H1 (cell line): Measurements from ENCODE around the gene GRM4. TPM values are rescaled to one million over a fixed set of nuclear protein-coding genes. Genes with fewer than 3 reads are reported as not detected.

Experiments used
- CHD7 ChIP-seq: fragments of 300-600 bp; sonication (generic); IDR thresholded peaks from 2 replicates; pipeline ENCODE4 v1.7.1; 2012; ENCODE audit warnings: low read length, moderate library complexity, mild to moderate bottlenecking, inconsistent platforms; ENCODE audit not compliant: insufficient replicate concordance
- CREB1 ChIP-seq: IDR thresholded peaks from 2 replicates; pipeline ENCODE4 v1.6.1; 2012; ENCODE audit warnings: inconsistent platforms
- GTF2F1 ChIP-seq: IDR thresholded peaks from 2 replicates; pipeline ENCODE4 v1.6.1; 2012; ENCODE audit warnings: low read depth, low read length, improper control_type of control experiment, borderline replicate concordance
- KDM4A ChIP-seq: IDR thresholded peaks from one replicate; pipeline ENCODE4 v1.7.1; 2012; ENCODE audit warnings: low read depth, mild to moderate bottlenecking, moderate library complexity, low read length, inconsistent platforms; ENCODE audit not compliant: severe bottlenecking
- POU5F1 ChIP-seq: IDR thresholded peaks from 2 replicates; pipeline ENCODE4 v1.6.1; 2011; ENCODE audit warnings: low read depth, mild to moderate bottlenecking, low read length, moderate library complexity
- RXRA ChIP-seq: IDR thresholded peaks from 2 replicates; pipeline ENCODE4 v1.6.1; 2011; ENCODE audit warnings: low read depth, mild to moderate bottlenecking, low read length, moderate library complexity; ENCODE audit not compliant: insufficient read depth
- SIN3A ChIP-seq, 2 experiments: IDR thresholded peaks in 1 of 2; conservative IDR thresholded peaks in 1 of 2; 2 replicates each; pipeline ENCODE4 v1.6.1; 2011 to 2012; ENCODE audit warnings: low read length in 2 of 2, improper control_type of control experiment in 1 of 2, low read depth in 1 of 2, mild to moderate bottlenecking in 1 of 2
- TAF1 ChIP-seq: IDR thresholded peaks from 2 replicates; pipeline ENCODE4 v1.6.1; 2011; ENCODE audit warnings: mild to moderate bottlenecking, low read depth, low read length
- TCF12 ChIP-seq: IDR thresholded peaks from 2 replicates; pipeline ENCODE4 v1.6.1; 2011; ENCODE audit warnings: low read depth, mild to moderate bottlenecking, low read length
- YY1 ChIP-seq: IDR thresholded peaks from 2 replicates; pipeline ENCODE4 v1.6.1; 2011; ENCODE audit warnings: low read depth, mild to moderate bottlenecking, low read length
- polyA plus RNA-seq, 7 experiments: library from polyadenylated mRNA; depleted of rRNA in 3 of 7; stranded (reverse) in 5 of 7; unstranded in 2 of 7; fragments of >200 nt in 5 of 7; fragments of 200-250 nt in 2 of 7; gene quantifications; 1 replicate in 5 of 7; 2 replicates in 1 of 7; 4 replicates in 1 of 7; pipeline versions ENCODE4 v1.2.1 to v1.2.3, GENCODE V29; 2011 to 2013; ENCODE audit warnings: missing spikeins in 2 of 7, mixed read lengths in 2 of 7
- total RNA-seq: library from RNA; stranded (reverse); fragmentation: NEBNext Ultra II Directional; extraction: Animal tissue kit (Norgen Biotek cat#: 25700); gene quantifications from 2 replicates; pipeline ENCODE4 v1.2.1, GENCODE V29; 2021

GRM4 gene
- total and polyA plus RNA-seq, 2 of the 8 experiments (the other 6 are each of a cell fraction or from before 2014, with no cell fraction given) = 19.6 to 21.5 TPM

GRCh38 chr6:33975661-33976436, 170.0 kb downstream of the GRM4 start (continued):
- TF ChIP-seq YY1 (no peak), CREB1 (no peak), SIN3A (conservative IDR thresholded peaks at IDR 0.05 in 1 of 2, IDR thresholded peaks at IDR 0.05 in 1 of 2; ENCODE audit: low read depth in 1 of 2, low read length in 2 of 2) (no peak), POU5F1 (no peak), TCF12 (no peak), GTF2F1 (no peak), RXRA (no peak), TAF1 (no peak), KDM4A (peak; percentile 72), CHD7 (no peak)
